GM18870 (cell line): ENCODE data around the gene SLC9A5.

Experiments
- ATAC-seq: cut with Tn5 transposase; IDR thresholded peaks from one replicate; pipeline ENCODE4 v1.9.1; 2021; ENCODE audit warnings: moderate library complexity; ENCODE audit not compliant: unreplicated experiment

SLC9A5 gene

DNA sequence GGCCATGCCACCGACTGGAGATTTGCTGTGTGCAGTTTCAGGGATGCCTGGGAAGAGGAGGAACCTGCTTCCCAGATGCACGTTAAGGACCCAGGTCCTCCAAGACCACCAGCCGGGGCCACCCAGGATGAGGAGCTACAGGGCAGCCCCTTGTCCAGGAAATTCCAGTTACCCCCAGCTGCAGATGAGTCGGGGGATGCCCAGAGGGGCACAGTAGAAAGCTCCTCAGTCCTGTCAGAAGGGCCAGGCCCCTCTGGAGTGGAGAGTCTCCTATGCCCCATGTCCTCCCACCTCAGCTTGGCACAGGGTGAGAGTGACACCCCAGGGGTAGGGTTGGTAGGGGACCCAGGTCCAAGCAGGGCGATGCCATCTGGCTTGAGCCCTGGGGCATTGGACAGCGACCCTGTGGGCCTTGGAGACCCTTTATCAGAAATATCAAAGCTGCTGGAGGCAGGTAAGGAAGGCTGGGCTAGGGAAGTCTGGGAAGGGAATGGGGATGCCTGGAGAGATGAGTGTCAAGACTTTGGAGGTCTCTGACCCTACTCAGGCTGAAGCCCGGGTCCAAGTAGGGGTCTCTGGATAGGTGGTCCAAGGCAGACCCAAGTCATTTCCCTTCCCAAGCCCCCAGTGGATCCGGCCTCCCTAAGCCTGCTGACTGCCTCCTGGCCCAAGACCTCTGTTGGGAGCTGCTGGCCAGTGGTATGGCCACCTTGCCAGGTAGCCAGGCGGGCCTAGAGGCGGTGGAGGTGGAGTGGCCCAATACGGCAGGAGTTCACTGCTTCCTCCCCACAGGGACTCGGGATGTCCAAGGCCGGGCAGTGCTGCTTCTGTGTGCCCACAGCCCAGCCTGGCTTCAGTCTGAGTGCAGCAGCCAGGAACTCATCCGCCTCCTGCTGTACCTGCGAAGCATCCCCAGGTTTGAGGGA lies 31.6 kb downstream of the SLC9A5 start:
- no peak for ATAC-seq

DNA sequence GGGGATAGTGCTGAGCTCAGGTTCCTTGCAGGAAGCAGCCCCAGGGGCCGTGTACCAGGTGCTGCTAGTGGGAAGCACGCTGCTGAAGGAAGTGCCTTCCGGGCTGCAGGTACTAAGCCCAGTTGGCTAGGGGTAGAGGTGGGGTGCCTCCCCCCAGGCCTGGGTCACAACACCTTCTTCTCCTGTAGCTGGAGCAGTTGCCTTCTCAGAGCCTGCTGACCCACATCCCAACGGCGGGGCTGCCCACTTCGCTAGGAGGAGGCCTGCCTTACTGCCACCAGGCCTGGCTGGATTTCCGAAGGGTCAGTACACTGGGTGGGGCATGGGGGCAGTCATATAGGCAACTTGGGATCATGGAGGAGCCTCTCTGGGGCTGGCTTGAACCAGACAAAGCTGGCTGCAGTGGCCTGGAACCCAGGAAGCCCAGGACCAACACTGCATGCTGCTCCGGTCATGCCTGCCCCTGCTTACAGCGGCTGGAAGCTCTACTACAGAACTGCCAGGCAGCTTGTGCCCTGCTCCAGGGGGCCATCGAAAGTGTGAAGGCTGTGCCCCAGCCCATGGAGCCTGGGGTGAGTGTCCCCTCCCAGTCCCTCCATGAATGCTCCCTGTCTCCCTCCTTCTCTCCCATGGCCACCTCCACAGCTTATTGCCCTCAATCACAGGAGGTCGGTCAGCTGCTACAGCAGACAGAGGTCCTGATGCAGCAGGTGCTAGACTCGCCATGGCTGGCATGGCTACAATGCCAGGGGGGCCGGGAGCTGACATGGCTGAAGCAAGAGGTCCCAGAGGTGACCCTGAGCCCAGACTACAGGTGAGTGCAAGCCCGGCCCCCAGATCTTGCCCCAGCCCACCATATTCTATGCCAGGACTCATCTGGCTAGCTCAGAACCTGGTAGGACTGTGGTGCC lies 33.0 kb downstream of the SLC9A5 start:
- ATAC-seq: no peak

DNA sequence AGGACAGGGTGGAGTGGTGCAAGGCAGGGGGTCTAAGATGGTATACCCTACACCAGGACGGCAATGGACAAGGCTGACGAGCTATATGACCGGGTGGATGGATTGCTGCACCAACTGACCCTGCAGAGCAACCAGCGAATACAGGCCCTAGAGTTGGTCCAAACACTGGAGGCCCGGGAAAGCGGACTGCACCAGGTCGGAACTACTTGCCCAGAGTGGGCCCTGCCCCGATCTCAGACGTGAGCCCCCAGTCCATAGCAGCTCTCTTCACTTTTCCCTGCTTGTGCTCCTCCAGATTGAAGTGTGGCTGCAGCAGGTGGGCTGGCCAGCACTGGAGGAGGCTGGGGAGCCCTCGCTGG lies 33.6 kb downstream of the SLC9A5 start:
- ATAC-seq: no peak

DNA sequence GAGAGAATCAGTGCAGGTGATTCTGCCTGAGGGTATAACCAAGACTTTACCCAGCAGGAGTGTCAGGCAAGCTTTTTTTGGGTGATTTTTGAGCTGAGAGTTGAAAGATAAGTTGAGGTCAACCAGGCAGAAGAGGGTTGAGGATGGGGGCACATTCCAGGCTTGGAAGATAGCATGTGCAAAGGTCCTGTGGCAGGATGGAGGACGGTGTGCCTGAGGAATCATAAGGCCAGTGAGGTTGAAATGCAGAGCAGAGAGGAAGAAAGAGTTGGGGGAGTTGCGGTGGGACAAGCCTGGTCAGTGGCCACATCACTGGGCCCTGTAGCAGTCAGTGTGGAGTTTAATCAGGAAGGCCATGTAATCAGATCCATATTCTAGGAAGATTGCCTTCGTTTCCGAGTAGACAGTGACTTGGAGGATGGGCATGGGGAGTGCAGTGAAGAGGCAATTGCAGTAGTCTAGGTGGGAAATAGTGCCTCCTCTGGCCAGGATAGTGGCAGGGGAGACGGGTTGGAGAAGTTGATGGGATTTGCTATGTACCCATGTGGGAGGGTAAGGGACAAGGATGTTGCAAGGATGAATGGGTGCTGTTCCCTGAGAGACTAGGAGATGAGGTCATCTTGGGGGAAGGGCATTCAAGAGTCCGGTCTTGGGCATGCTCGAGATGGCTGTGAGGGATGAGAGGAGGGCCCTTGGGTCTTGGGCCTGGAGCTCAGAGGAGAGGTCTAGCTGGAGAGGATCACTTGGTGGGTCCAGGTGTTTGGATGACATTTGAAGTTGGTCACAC lies 34.5 kb downstream of the SLC9A5 start:
- no peak for ATAC-seq

DNA sequence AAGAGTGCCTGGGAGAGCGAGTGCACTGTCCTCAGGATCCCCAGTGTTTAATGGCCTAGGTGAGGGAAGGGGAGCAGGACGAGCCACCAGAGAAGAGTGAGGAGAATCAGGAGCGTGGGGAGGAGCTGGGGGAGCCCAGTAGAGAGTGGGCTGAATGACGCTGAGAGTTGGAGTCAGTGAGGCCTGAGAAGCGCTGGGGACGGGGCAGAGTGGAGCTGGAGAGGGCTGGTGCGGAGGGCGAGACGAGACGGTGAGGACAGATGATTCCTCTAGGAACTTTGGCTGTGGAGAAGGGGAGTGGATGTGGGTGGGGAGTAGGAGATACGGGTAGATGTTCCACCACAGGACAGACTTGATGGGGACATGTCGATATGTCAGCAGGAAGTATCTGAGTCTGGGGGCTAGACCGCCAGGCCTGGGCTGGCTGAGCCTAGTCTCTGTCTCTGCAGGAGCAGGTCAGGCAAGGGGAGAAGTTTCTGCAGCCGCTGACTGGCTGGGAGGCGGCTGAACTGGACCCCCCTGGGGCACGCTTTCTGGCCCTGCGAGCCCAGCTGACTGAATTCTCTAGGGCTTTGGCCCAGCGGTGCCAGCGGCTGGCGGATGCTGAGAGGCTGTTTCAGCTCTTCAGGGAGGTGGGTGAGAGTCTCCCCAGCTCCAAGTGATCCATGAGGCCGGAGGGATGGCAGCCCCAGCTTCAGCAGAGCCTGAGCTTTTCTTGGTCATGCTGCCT lies 35.2 kb downstream of the SLC9A5 start:
- ATAC-seq: no peak

DNA sequence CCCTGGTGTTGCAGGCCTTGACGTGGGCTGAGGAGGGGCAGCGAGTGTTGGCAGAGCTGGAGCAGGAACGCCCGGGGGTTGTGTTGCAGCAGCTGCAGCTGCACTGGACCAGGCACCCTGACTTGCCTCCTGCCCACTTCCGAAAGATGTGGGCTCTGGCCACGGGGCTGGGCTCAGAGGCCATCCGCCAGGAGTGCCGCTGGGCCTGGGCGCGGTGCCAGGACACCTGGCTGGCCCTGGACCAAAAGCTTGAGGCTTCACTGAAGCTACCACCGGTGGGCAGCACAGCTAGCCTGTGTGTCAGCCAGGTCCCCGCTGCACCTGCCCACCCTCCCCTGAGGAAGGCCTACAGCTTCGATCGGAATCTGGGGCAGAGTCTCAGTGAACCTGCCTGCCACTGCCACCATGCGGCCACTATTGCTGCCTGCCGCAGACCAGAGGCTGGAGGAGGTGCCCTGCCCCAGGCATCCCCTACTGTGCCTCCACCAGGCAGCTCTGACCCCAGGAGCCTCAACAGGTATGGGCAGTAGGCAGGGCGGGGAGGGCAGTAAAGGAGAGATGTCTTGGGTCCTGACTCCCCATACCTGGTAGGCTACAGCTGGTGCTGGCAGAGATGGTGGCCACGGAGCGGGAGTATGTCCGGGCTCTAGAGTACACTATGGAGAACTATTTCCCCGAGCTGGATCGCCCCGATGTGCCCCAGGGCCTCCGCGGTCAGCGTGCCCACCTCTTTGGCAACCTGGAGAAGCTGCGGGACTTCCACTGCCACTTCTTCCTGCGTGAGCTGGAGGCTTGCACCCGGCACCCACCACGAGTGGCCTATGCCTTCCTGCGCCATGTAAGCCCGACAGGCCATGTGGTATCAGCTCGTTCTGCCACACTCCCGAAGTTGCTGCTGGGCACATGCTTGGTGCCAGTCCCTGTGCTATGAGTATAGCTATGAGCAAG lies 36.2 kb downstream of the SLC9A5 start:
- no peak for ATAC-seq

DNA sequence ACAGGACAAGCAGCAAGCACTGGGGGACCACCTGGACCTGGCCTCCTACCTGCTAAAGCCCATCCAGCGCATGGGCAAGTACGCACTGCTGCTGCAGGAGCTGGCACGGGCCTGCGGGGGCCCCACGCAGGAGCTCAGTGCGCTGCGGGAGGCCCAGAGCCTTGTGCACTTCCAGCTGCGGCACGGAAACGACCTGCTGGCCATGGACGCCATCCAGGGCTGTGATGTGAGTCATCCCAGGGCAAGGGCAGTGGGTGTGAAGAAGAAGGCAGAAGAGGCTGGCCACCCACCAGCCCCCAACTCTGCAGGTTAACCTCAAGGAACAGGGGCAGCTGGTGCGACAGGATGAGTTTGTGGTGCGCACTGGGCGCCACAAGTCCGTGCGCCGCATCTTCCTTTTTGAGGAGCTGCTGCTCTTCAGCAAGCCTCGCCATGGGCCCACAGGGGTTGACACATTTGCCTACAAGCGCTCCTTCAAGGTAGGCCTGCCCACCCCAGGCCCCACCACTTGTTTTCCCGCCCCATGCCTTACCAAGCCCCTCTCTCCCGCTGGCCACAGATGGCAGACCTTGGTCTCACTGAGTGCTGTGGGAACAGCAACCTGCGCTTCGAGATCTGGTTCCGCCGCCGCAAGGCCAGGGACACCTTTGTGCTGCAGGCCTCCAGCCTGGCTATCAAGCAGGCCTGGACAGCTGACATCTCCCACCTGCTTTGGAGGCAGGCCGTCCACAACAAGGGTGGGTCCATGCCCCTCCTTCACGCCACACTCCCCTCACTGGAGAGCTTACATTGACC lies 37.9 kb downstream of the SLC9A5 start:
- no peak for ATAC-seq

DNA sequence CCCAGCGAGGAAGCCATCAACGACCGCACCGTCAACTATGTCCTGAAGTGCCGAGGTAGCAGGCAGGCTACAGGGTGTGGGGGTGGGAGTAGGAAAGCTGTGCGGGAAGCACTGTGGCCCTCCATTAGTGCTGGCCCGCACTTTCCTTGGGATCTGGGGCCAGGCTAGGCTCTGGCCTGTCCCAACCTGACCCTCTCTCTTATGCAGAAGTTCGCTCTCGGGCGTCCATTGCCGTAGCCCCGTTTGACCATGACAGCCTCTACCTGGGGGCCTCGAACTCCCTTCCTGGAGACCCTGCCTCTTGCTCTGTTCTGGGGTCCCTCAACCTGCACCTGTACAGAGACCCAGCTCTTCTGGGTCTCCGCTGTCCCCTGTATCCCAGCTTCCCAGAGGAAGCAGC lies 39.2 kb downstream of the SLC9A5 start:
- no peak for ATAC-seq

DNA sequence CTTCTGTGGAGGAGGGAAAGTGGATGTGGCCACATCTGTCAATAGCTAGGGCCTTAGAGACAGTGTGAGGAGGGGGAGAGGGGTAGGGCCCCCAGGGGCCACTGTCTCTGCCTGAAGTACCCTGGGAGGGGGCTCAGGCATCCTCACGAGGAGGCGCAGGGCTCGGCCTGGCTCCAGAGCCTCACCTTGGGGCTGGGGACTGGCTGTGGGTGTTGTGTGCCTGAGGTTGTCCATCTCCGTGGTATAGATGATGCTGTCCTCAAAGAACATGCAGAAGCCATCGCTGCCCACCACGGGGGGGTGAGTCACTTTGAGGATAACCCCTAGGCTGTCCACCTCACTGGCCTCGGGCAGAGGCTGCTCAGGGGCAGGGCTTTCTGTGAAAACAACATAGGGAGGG lies 42.7 kb downstream of the SLC9A5 start:
- ATAC-seq: no peak

DNA sequence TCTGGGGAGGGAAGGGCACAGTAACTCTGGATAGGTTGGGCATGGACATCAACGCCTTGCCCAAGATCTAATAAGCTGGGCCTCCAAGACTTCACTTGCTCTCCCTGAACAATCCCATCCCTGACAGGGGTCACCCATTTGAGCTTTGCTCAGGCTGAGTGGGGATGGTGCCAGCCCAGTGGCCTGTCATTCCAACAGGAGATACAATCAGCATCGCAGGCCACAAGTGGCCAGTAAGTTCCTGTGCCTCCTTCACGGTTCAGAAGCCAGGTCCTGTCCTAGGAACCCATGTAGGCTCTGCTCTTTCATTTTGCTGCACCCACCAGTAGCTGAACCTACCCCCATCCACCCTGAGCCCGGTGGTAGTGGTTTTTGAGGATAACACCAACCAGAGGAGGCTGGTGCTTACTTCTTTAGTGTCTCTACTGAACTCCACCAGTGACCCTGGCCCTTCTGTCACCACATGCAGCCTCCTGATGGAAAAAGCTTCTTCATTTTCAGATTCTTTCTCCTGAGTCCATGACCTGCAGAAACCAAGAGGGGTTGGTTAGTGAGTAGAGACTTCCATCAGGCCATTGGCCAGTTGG lies 45.5 kb downstream of the SLC9A5 start:
- no peak for ATAC-seq

DNA sequence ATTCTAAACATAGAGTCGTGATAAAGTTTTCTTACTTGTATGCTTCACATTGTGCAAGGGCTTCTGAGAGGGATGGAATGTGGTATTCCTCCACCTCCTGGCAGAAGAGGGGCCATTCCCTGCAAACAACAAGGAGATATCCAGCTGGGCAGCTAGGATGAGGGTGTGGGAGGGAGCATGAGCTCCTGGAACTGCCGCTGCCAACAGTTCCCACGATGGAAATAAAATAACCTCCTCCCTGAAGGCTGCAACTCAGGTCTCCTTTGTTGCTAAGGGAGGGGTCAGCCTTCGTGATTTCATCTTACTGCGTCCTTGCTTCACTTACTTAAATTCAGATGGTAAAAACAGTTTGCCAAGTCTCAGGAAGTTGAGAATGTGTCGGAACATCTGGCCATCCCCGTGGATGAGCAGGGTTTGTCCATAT lies 46.2 kb downstream of the SLC9A5 start:
- ATAC-seq: no peak

DNA sequence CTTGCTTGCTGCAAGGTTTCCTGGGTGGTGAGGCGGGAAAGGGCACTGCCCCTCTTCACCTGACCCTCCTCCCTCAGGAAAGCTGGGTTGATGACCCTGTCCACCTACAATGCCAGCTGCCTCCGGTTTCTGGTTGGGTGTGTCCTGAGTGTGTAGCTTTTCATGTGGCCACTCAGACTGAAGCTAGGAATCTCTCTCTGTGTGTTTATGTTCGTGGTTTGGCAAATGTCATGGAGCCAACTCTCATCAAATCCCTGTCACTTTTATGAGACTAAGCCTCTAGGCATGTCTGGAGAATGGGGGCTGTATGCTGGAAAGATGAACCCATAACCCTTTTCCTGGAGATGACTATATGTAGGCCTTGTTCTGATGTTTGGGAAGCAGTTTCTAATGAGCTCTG lies 47.6 kb downstream of the SLC9A5 start:
- no peak for ATAC-seq

DNA sequence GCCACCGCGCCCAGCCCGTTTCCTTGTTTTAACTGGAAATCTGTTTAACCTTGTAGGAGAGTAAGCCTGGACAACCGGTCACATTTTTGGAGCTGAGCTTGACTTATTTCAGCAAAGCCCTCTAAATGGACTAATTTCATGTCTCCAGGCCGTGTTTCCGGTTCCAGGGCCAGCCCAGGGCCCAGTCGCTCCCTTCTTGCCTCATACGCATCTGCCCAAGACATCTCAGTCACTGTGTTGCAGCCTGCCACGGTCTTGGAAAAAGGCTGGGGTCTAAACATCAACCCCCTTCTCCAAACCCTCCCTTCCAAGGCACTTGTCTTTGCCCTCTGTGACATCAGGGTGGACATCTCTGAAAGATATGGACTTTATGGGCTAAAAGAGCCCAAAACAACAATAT lies 49.5 kb downstream of the SLC9A5 start:
- no peak for ATAC-seq

DNA sequence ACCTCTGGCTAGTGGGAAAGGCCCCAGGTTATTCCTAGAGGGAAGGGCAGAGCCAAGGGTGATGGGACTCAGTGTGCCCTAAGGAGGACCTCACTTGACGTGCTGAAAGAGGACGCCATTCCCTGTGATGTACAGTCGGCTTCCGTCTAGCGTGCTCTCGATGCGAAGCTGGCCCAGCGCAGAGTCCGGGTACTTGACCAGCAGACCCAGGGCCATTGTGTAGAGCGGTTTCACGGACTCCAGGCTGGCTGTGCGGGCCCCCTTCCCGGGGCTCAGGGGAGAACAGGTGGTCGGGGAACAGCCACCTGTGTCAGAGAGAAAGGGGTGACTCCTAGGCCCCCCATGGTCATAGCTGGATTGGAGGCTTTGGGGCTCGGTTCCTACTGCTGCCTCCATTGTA lies 50.5 kb downstream of the SLC9A5 start:
- no peak for ATAC-seq

DNA sequence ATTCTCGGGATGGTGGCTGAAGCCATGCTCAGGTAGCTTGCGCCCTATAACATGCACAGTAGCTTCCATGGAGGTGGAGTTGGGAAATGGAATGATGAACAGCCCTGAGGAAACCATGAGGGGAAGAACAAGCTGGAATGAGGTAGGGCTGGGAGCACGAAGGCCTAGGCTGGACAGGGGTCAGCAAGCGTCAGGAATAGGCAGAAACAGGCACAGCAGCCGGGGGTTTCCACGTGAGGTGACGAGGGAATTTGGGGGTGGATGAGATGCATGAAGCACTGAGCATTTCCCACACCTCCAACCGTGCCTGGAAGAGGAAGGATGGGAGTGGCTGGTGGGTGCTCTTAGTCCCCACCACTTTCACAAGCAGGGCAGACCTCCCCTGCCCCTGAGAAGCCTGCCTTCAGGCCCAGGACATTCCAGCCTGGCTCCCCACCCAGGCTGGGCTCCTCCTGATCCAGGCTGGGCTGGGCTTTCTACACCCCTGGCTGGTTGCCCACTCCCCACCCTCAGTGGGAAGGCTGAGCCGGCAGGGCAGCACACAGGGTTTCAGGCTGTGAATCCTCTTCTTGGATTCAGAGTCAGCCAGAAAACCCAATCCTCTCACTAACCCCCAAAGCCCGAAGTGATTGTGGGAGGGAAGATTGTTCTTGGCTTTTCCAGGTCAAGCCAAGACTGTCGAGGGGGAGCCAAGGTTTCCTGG lies 52.5 kb downstream of the SLC9A5 start:
- no peak for ATAC-seq

DNA sequence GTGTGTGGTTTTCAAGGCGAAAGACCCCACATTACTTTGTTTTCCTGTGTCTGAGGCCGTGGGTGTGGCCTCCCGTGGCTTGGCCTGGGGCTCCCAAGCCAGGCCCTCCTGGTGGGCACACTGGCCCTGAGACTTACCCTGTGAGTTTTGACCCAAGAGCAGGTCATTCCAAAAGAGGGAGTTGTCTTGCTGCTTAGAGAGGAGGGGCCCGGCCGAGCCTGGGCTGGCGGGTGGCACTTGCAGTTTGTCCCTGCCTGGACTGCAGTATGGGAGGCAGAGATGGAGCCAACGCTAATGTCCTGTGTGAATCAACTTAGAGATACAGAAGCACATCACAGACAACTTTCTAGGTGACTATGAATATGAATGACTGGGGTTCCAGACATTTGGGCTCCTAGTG lies 53.3 kb downstream of the SLC9A5 start:
- ATAC-seq: no peak

DNA sequence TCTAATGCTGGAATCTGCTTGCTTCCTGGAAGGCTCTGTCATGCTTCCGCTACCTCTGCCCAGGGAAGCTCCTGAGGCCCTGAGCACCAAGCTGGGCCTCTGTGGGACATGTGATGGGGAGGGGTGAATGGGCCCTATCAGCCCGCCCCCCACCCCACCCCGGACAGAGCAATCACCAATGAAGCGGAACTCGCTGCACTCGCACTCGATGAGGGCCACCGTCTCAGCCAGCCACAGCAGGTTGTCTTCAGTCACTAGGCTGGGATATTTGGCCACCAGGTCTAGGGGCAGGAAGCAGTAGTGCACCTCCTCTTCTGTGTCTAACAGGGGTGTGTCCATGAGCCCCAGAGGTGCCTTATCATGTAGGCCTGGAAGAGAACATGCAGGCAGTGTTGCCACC lies 54.2 kb downstream of the SLC9A5 start:
- ATAC-seq: no peak

DNA sequence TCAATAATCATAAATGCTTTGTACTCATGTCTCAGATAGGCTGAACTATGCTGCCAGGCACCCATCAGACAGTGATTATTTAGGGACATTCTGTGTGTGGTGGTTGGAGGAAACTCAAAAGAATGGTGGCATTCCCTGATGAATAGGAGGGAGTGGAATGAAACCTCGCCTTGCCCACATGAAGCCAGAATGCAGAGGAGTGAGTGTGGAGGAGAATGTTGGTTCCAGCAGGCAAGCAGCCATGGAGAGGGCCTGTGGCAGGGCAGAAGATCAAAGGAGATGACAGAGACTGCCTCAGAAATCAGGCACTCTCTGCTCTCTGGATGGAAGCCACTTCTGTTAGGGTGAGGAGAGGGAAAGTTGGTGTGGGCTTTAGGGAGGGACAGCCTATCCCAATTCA lies 55.2 kb downstream of the SLC9A5 start:
- no peak for ATAC-seq
